Dendritic cell treated with granulocyte-macrophage colony-stimulating factor and Interleukin-4, amounts not matched to agents 40 ng/mL and 50 ng/mL, for 4 days (primary cell): ENCODE data around the gene IL31.
A peak's percentile ranks its signal among the peaks of the same experiment; 100 is the strongest.

Experiments used
- H3K27ac Mint-ChIP-seq: one replicate; pipeline ENCODE4 v1.8.0; 2022; ENCODE audit warnings: mild to moderate bottlenecking, mixed read lengths
- H3K27me3 Mint-ChIP-seq: one replicate; pipeline ENCODE4 v1.8.0; 2022; ENCODE audit warnings: mild to moderate bottlenecking, mixed read lengths
- H3K36me3 Mint-ChIP-seq: one replicate; pipeline ENCODE4 v1.8.0; 2022; ENCODE audit warnings: low read depth, mixed read lengths
- H3K4me1 Mint-ChIP-seq: one replicate; pipeline ENCODE4 v1.8.0; 2022; ENCODE audit warnings: low read depth, mixed read lengths
- H3K4me3 Mint-ChIP-seq: one replicate; pipeline ENCODE4 v1.8.0; 2022; ENCODE audit warnings: mild to moderate bottlenecking, moderate library complexity, mixed read lengths
- H3K9me3 Mint-ChIP-seq: one replicate; pipeline ENCODE4 v1.8.0; 2022; ENCODE audit warnings: mixed read lengths
- intact Hi-C: fragments of 100-400 bp; cut with micrococcal nuclease; formaldehyde crosslinking; loops from one replicate; pipeline ENCODE4 v1.15.0; 2022

The IL31 gene

GRCh38 chr12:122138181-122138580, 35.8 kb downstream of the IL31 start:
- H3K36me3 Mint-ChIP-seq: peaks cover 100% of the 10 kb centered on the region
- H3K27me3 Mint-ChIP-seq: no peaks in the 10 kb centered on the region
- no peak overlapping the region for H3K27ac Mint-ChIP-seq
- H3K4me3 Mint-ChIP-seq: no peak overlapping the region
- H3K4me1 Mint-ChIP-seq: peaks cover 5% of the 10 kb centered on the region
- no peaks in the 10 kb centered on the region for H3K9me3 Mint-ChIP-seq
- intact Hi-C loops: no loop called here

- no peaks in the 10 kb centered on the region for H3K9me3 Mint-ChIP-seq
- H3K27me3 Mint-ChIP-seq: no peaks in the 10 kb centered on the region
- peaks cover 100% of the 10 kb centered on the region for H3K36me3 Mint-ChIP-seq
- intact Hi-C loops: no loop called here
- peaks cover 5% of the 10 kb centered on the region for H3K4me1 Mint-ChIP-seq
- H3K4me3 Mint-ChIP-seq: no peak overlapping the region
- H3K27ac Mint-ChIP-seq: no peak overlapping the region
Measured at GRCh38 chr12:122137681-122138080, 36.3 kb downstream of the IL31 start.

GRCh38 chr12:122137229-122137628, 36.8 kb downstream of the IL31 start:
- Mint-ChIP-seq H3K9me3 (no peaks in the 10 kb centered on the region), H3K4me3 (no peak overlapping the region), H3K27ac (no peak overlapping the region), H3K4me1 (peaks cover 5% of the 10 kb centered on the region), H3K27me3 (no peaks in the 10 kb centered on the region), H3K36me3 (peaks cover 100% of the 10 kb centered on the region)
- intact Hi-C loops: no loop called here

- H3K4me1 Mint-ChIP-seq: no peaks in the 10 kb centered on the region
- no peaks in the 10 kb centered on the region for H3K9me3 Mint-ChIP-seq
- H3K27ac Mint-ChIP-seq: no peak overlapping the region
- no peaks in the 10 kb centered on the region for H3K27me3 Mint-ChIP-seq
- H3K36me3 Mint-ChIP-seq: peaks cover 100% of the 10 kb centered on the region
- intact Hi-C loops: no loop called here
- no peak overlapping the region for H3K4me3 Mint-ChIP-seq
Measured at GRCh38 chr12:122135437-122136031, 38.5 kb downstream of the IL31 start.

- peaks cover 100% of the 10 kb centered on the region for H3K36me3 Mint-ChIP-seq
- no peak overlapping the region for H3K4me3 Mint-ChIP-seq
- H3K4me1 Mint-ChIP-seq: no peaks in the 10 kb centered on the region
- H3K27ac Mint-ChIP-seq: peak overlapping the region; percentile 64
- no peaks in the 10 kb centered on the region for H3K9me3 Mint-ChIP-seq
- intact Hi-C loops: no loop called here
- H3K27me3 Mint-ChIP-seq: no peaks in the 10 kb centered on the region
Measured at GRCh38 chr12:122133192-122133950, 40.6 kb downstream of the IL31 start.

GRCh38 chr12:122130150-122130549, 43.9 kb downstream of the IL31 start:
- intact Hi-C loops: no loop called here
- no peak overlapping the region for H3K4me3 Mint-ChIP-seq
- peaks cover 11% of the 10 kb centered on the region for H3K4me1 Mint-ChIP-seq
- no peaks in the 10 kb centered on the region for H3K27me3 Mint-ChIP-seq
- no peak overlapping the region for H3K27ac Mint-ChIP-seq
- H3K36me3 Mint-ChIP-seq: peaks cover 99% of the 10 kb centered on the region
- H3K9me3 Mint-ChIP-seq: no peaks in the 10 kb centered on the region

- Mint-ChIP-seq H3K9me3 (no peaks in the 10 kb centered on the region), H3K4me3 (no peak overlapping the region), H3K4me1 (peaks cover 16% of the 10 kb centered on the region), H3K27me3 (no peaks in the 10 kb centered on the region), H3K27ac (no peak overlapping the region), H3K36me3 (peaks cover 89% of the 10 kb centered on the region)
- intact Hi-C loops: loop anchor here (10.0 kb wide), 1 partner anchor 204 kb away; no protein-coding TSS in a partner anchor
Measured at GRCh38 chr12:122129131-122129530, 44.9 kb downstream of the IL31 start.

GRCh38 chr12:122128481-122128880, 45.5 kb downstream of the IL31 start:
- Mint-ChIP-seq H3K9me3 (no peaks in the 10 kb centered on the region), H3K27ac (no peak overlapping the region), H3K4me1 (peaks cover 21% of the 10 kb centered on the region), H3K27me3 (no peaks in the 10 kb centered on the region), H3K36me3 (peaks cover 83% of the 10 kb centered on the region), H3K4me3 (no peak overlapping the region)
- intact Hi-C loops: loop anchor here (10.0 kb wide), 1 partner anchor 204 kb away; no protein-coding TSS in a partner anchor

- Mint-ChIP-seq H3K27me3 (no peaks in the 10 kb centered on the region), H3K9me3 (no peaks in the 10 kb centered on the region), H3K4me1 (peaks cover 27% of the 10 kb centered on the region), H3K36me3 (peaks cover 76% of the 10 kb centered on the region), H3K27ac (no peak overlapping the region), H3K4me3 (no peak overlapping the region)
- intact Hi-C loops: loop anchor here (10.0 kb wide), 1 partner anchor 203 kb away; no protein-coding TSS in a partner anchor
Measured at GRCh38 chr12:122127839-122128238, 46.2 kb downstream of the IL31 start.

GRCh38 chr12:122126713-122127597, 47.1 kb downstream of the IL31 start:
- Mint-ChIP-seq H3K27me3 (no peaks in the 10 kb centered on the region), H3K36me3 (peaks cover 68% of the 10 kb centered on the region), H3K4me1 (peaks cover 34% of the 10 kb centered on the region), H3K27ac (no peak overlapping the region), H3K4me3 (no peak overlapping the region), H3K9me3 (no peaks in the 10 kb centered on the region)
- intact Hi-C loops: loop anchor here (10.0 kb wide), 1 partner anchor 202 kb away; no protein-coding TSS in a partner anchor

GRCh38 chr12:122126342-122126635, 47.7 kb downstream of the IL31 start:
- no peak overlapping the region for H3K4me3 Mint-ChIP-seq
- intact Hi-C loops: loop anchor here (10.0 kb wide), 1 partner anchor 201 kb away; no protein-coding TSS in a partner anchor
- peaks cover 61% of the 10 kb centered on the region for H3K36me3 Mint-ChIP-seq
- no peaks in the 10 kb centered on the region for H3K9me3 Mint-ChIP-seq
- H3K4me1 Mint-ChIP-seq: peaks cover 41% of the 10 kb centered on the region
- H3K27me3 Mint-ChIP-seq: no peaks in the 10 kb centered on the region
- peak overlapping the region; percentile 46 for H3K27ac Mint-ChIP-seq

GRCh38 chr12:122125452-122126341, 48.3 kb downstream of the IL31 start:
- Mint-ChIP-seq H3K27me3 (no peaks in the 10 kb centered on the region), H3K36me3 (peaks cover 55% of the 10 kb centered on the region), H3K9me3 (no peaks in the 10 kb centered on the region), H3K27ac (peak overlapping the region; percentile 46), H3K4me3 (no peak overlapping the region), H3K4me1 (peaks cover 42% of the 10 kb centered on the region)
- intact Hi-C loops: loop anchor here (10.0 kb wide), 1 partner anchor 201 kb away; no protein-coding TSS in a partner anchor

- H3K9me3 Mint-ChIP-seq: no peaks in the 10 kb centered on the region
- intact Hi-C loops: loop anchor here (10.0 kb wide), 1 partner anchor 200 kb away; no protein-coding TSS in a partner anchor
- H3K27ac Mint-ChIP-seq: no peak overlapping the region
- H3K36me3 Mint-ChIP-seq: peaks cover 50% of the 10 kb centered on the region
- peaks cover 47% of the 10 kb centered on the region for H3K4me1 Mint-ChIP-seq
- H3K4me3 Mint-ChIP-seq: no peak overlapping the region
- no peaks in the 10 kb centered on the region for H3K27me3 Mint-ChIP-seq
Measured at GRCh38 chr12:122124370-122124769, 49.7 kb downstream of the IL31 start.
